ENCODE results near the gene FBLN2. TPM values are rescaled to one million over a fixed set of nuclear protein-coding genes. Genes with fewer than 3 reads are reported as not detected.

Gene FBLN2
- total and polyA plus RNA-seq, 3 experiments from 2014 or later, result 0.09 to 3.2 (median 0.18) TPM

GRCh38 chr3:13651057-13651400 lies 102.1 kb downstream of the FBLN2 start:
- Mint-ChIP-seq H3K4me3 (no peak overlapping the region), H3K27ac (peak overlapping the region in 1 of 8 donors; percentile 59), H3K27me3 (peaks cover 21 to 35% of the 10 kb centered on the region in 2 donors), H3K4me1 (peaks cover 44 to 51% (median 47%) of the 10 kb centered on the region in 3 donors), H3K36me3 (no peaks in the 10 kb centered on the region), H3K9me3 (no peaks in the 10 kb centered on the region)
- Histone ChIP-seq H3K36me3 (ENCODE audit: insufficient read depth, low read length) (no peaks in the 10 kb centered on the region), H3K27me3 (ENCODE audit: insufficient read depth, low read length, poor library complexity, severe bottlenecking) (peaks cover 12% of the 10 kb centered on the region), H3K4me1 (ENCODE audit: insufficient read depth, low read length) (peaks cover 41% of the 10 kb centered on the region), H3K4me3 (ENCODE audit: low read length) (no peak overlapping the region), H3K27ac (ENCODE audit: low read depth, low read length) (no peak overlapping the region), H3K9me3 (ENCODE audit: low read length) (no peaks in the 10 kb centered on the region)
- ChIA-PET POLR2A (no interaction called here), CTCF (interaction anchor here (0.7 to 17.0 kb wide), 10 partner anchors 10 to 559 kb away, joined by 3 to 315 read pairs (median 4); partner anchors contain the start of gene WNT7A)
- DNase-seq, result no peak

- peak overlapping the region in 5 of 8 donors; percentile 8 to 66 (median 45) for H3K27ac Mint-ChIP-seq
- POLR2A ChIA-PET, result no interaction called here
- peaks cover 13% of the 10 kb centered on the region for H3K27me3 ChIP-seq (ENCODE audit: insufficient read depth, low read length, poor library complexity, severe bottlenecking)
- no peaks in the 10 kb centered on the region for H3K36me3 ChIP-seq (ENCODE audit: insufficient read depth, low read length)
- peaks cover 41% of the 10 kb centered on the region for H3K4me1 ChIP-seq (ENCODE audit: insufficient read depth, low read length)
- no peak overlapping the region for H3K27ac ChIP-seq (ENCODE audit: low read depth, low read length)
- CTCF ChIA-PET, result interaction anchor here (1.7 to 17.0 kb wide), 4 partner anchors 153 to 232 kb away, joined by 3 to 315 read pairs (median 58); partner anchors contain the start of genes HDAC11 and WNT7A
- no peak overlapping the region for H3K4me3 Mint-ChIP-seq
- peaks cover 44 to 51% (median 47%) of the 10 kb centered on the region in 3 donors for H3K4me1 Mint-ChIP-seq
- no peaks in the 10 kb centered on the region for H3K9me3 ChIP-seq (ENCODE audit: low read length)
- no peaks in the 10 kb centered on the region for H3K36me3 Mint-ChIP-seq
- no peak overlapping the region for H3K4me3 ChIP-seq (ENCODE audit: low read length)
- H3K27me3 Mint-ChIP-seq, result peaks cover 23 to 38% of the 10 kb centered on the region in 2 donors
- peak in 1 of 5 donors; percentile 3 for DNase-seq
- H3K9me3 Mint-ChIP-seq, result no peaks in the 10 kb centered on the region
Measured at GRCh38 chr3:13651775-13652428, 103.0 kb downstream of the FBLN2 start.

- no peak overlapping the region for H3K27ac ChIP-seq (ENCODE audit: low read depth, low read length)
- H3K27me3 Mint-ChIP-seq, result peaks cover 20 to 41% of the 10 kb centered on the region in 2 donors
- H3K4me3 ChIP-seq (ENCODE audit: low read length), result no peak overlapping the region
- ChIA-PET POLR2A (no interaction called here), CTCF (interaction anchor here (1.7 to 17.0 kb wide), 3 partner anchors 157 to 231 kb away, joined by 3 to 315 read pairs (median 74); partner anchors contain the start of genes HDAC11 and WNT7A)
- H3K36me3 Mint-ChIP-seq, result no peaks in the 10 kb centered on the region
- no peak for DNase-seq
- no peaks in the 10 kb centered on the region for H3K36me3 ChIP-seq (ENCODE audit: insufficient read depth, low read length)
- peaks cover 34% of the 10 kb centered on the region for H3K4me1 ChIP-seq (ENCODE audit: insufficient read depth, low read length)
- H3K9me3 ChIP-seq (ENCODE audit: low read length), result no peaks in the 10 kb centered on the region
- H3K4me1 Mint-ChIP-seq, result peaks cover 45 to 49% (median 48%) of the 10 kb centered on the region in 3 donors
- peak overlapping the region in 1 of 7 donors; percentile 41 for H3K4me3 Mint-ChIP-seq
- peak overlapping the region in 4 of 8 donors; percentile 34 to 60 (median 46) for H3K27ac Mint-ChIP-seq
- H3K27me3 ChIP-seq (ENCODE audit: insufficient read depth, low read length, poor library complexity, severe bottlenecking), result peaks cover 12% of the 10 kb centered on the region
- H3K9me3 Mint-ChIP-seq, result no peaks in the 10 kb centered on the region
Measured at GRCh38 chr3:13652728-13653127, 103.8 kb downstream of the FBLN2 start.

GRCh38 chr3:13653631-13654279 lies 104.8 kb downstream of the FBLN2 start:
- Histone ChIP-seq H3K4me3 (ENCODE audit: low read length) (no peak overlapping the region), H3K4me1 (ENCODE audit: insufficient read depth, low read length) (peaks cover 27% of the 10 kb centered on the region), H3K27ac (ENCODE audit: low read depth, low read length) (no peak overlapping the region), H3K9me3 (ENCODE audit: low read length) (no peaks in the 10 kb centered on the region), H3K27me3 (ENCODE audit: insufficient read depth, low read length, poor library complexity, severe bottlenecking) (peaks cover 8% of the 10 kb centered on the region), H3K36me3 (ENCODE audit: insufficient read depth, low read length) (no peaks in the 10 kb centered on the region)
- POLR2A ChIA-PET, result no interaction called here
- no peaks in the 10 kb centered on the region for H3K36me3 Mint-ChIP-seq
- peak overlapping the region in 4 of 7 donors; percentile 3 to 82 (median 50) for H3K4me3 Mint-ChIP-seq
- no peaks in the 10 kb centered on the region for H3K9me3 Mint-ChIP-seq
- peaks cover 14 to 45% of the 10 kb centered on the region in 2 donors for H3K27me3 Mint-ChIP-seq
- peaks cover 42 to 49% (median 43%) of the 10 kb centered on the region in 3 donors for H3K4me1 Mint-ChIP-seq
- DNase-seq, result peak in 1 of 5 donors; percentile 4
- CTCF ChIA-PET, result interaction anchor here (1.4 to 17.0 kb wide), 3 partner anchors 158 to 230 kb away, joined by 3 to 315 read pairs (median 4); partner anchors contain the start of genes HDAC11 and WNT7A
- H3K27ac Mint-ChIP-seq, result peak overlapping the region; percentile 19 to 88 (median 66)

- no peak overlapping the region for H3K4me3 ChIP-seq (ENCODE audit: low read length)
- ChIA-PET POLR2A (no interaction called here), CTCF (interaction anchor here (1.1 to 17.0 kb wide), 4 partner anchors 158 to 229 kb away, joined by 3 to 315 read pairs (median 4); partner anchors contain the start of genes HDAC11 and WNT7A)
- H3K4me1 ChIP-seq (ENCODE audit: insufficient read depth, low read length), result peaks cover 27% of the 10 kb centered on the region
- Mint-ChIP-seq H3K27me3 (peaks cover 14 to 45% of the 10 kb centered on the region in 2 donors), H3K36me3 (no peaks in the 10 kb centered on the region), H3K4me1 (peaks cover 40 to 49% (median 43%) of the 10 kb centered on the region in 3 donors), H3K27ac (peak overlapping the region in 5 of 8 donors; percentile 34 to 79 (median 59)), H3K4me3 (peak overlapping the region in 6 of 7 donors; percentile 15 to 66 (median 39)), H3K9me3 (no peaks in the 10 kb centered on the region)
- no peaks in the 10 kb centered on the region for H3K9me3 ChIP-seq (ENCODE audit: low read length)
- no peaks in the 10 kb centered on the region for H3K36me3 ChIP-seq (ENCODE audit: insufficient read depth, low read length)
- peak; percentile 16 to 64 (median 48) for DNase-seq
- no peak overlapping the region for H3K27ac ChIP-seq (ENCODE audit: low read depth, low read length)
- H3K27me3 ChIP-seq (ENCODE audit: insufficient read depth, low read length, poor library complexity, severe bottlenecking), result peaks cover 8% of the 10 kb centered on the region
Measured at GRCh38 chr3:13654330-13655060, 105.6 kb downstream of the FBLN2 start.

GRCh38 chr3:13655061-13655913 lies 106.4 kb downstream of the FBLN2 start:
- Mint-ChIP-seq H3K27ac (peak overlapping the region in 4 of 8 donors; percentile 50 to 77 (median 64)), H3K4me3 (peak overlapping the region in 5 of 7 donors; percentile 15 to 73 (median 66)), H3K27me3 (peaks cover 12 to 45% of the 10 kb centered on the region in 2 donors), H3K9me3 (no peaks in the 10 kb centered on the region), H3K36me3 (no peaks in the 10 kb centered on the region), H3K4me1 (peaks cover 38 to 46% (median 40%) of the 10 kb centered on the region in 3 donors)
- ChIA-PET POLR2A (no interaction called here), CTCF (interaction anchor here (1.0 to 17.0 kb wide), 6 partner anchors 10 to 229 kb away, joined by 3 to 315 read pairs (median 3); partner anchors contain the start of genes HDAC11 and WNT7A)
- Histone ChIP-seq H3K4me1 (ENCODE audit: insufficient read depth, low read length) (peaks cover 22% of the 10 kb centered on the region), H3K27me3 (ENCODE audit: insufficient read depth, low read length, poor library complexity, severe bottlenecking) (peaks cover 8% of the 10 kb centered on the region), H3K27ac (ENCODE audit: low read depth, low read length) (no peak overlapping the region), H3K9me3 (ENCODE audit: low read length) (no peaks in the 10 kb centered on the region), H3K4me3 (ENCODE audit: low read length) (no peak overlapping the region), H3K36me3 (ENCODE audit: insufficient read depth, low read length) (no peaks in the 10 kb centered on the region)
- DNase-seq, result peak in 2 of 5 donors; percentile 6 to 18

Data from CD8-positive, alpha-beta memory T cell (primary cell).